Measurements from ENCODE around the gene INTS15.

The INTS15 gene

DNA sequence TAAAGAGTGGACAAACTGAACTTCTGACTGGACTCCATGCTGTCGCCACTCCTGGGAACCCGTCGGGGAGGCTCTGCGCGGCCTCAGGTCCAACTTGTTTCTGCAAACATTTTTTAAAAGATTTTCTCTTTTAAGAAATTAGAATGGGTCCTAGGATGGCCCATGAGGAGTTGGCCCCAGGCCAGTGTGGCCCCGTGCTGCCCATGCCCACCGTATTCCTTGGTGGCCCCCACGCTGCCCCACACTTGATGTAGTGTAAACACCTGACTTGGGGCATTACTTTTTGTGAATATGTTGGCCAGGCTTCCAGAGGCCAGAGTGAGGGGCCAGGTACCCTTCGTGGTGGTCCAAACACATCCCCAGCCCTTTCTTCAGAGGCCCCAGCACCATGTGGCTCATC lies 66.6 kb downstream of the INTS15 start:
- no peak overlapping the region for H3K4me3 ChIP-seq (ENCODE audit: low read length, poor library complexity, severe bottlenecking)
- no peaks in the 10 kb centered on the region for H3F3A ChIP-seq (ENCODE audit: low read depth)
- H3K9ac ChIP-seq (ENCODE audit: low read depth, low read length, poor library complexity, severe bottlenecking), result no peak overlapping the region
- H3K27me3 ChIP-seq (ENCODE audit: insufficient read depth, low read length, poor library complexity, severe bottlenecking), result no peaks in the 10 kb centered on the region
- no peak overlapping the region for H3K4me2 ChIP-seq (ENCODE audit: low read depth, low read length, poor library complexity, severe bottlenecking)
- H3K9me3 ChIP-seq (ENCODE audit: insufficient read depth, low read depth, low read length), result no peaks in the 10 kb centered on the region
- H4K20me1 ChIP-seq (ENCODE audit: insufficient read depth, low read length, poor library complexity, severe bottlenecking), result no peaks in the 10 kb centered on the region
- H3K36me3 ChIP-seq (ENCODE audit: insufficient read depth, low read length), result peaks cover 19% of the 10 kb centered on the region; the same call in 1 of the 2 replicates
- TF ChIP-seq, protein P1, sequence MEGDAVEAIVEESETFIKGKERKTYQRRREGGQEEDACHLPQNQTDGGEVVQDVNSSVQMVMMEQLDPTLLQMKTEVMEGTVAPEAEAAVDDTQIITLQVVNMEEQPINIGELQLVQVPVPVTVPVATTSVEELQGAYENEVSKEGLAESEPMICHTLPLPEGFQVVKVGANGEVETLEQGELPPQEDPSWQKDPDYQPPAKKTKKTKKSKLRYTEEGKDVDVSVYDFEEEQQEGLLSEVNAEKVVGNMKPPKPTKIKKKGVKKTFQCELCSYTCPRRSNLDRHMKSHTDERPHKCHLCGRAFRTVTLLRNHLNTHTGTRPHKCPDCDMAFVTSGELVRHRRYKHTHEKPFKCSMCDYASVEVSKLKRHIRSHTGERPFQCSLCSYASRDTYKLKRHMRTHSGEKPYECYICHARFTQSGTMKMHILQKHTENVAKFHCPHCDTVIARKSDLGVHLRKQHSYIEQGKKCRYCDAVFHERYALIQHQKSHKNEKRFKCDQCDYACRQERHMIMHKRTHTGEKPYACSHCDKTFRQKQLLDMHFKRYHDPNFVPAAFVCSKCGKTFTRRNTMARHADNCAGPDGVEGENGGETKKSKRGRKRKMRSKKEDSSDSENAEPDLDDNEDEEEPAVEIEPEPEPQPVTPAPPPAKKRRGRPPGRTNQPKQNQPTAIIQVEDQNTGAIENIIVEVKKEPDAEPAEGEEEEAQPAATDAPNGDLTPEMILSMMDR (conservative IDR thresholded peaks at IDR 0.05; ENCODE audit: low read length), result no peak
- no peaks in the 10 kb centered on the region for H3K9me2 ChIP-seq (replicated peaks; ENCODE audit: low read depth, low read length)
- H3K4me1 ChIP-seq (ENCODE audit: insufficient read depth, low read length, poor library complexity, severe bottlenecking), result no peaks in the 10 kb centered on the region
- H3K79me2 ChIP-seq (ENCODE audit: insufficient read depth, low read length), result no peaks in the 10 kb centered on the region
- H2AFZ ChIP-seq (ENCODE audit: low read length), result no peak overlapping the region
